WERI-Rb-1 (cell line): ENCODE measurements around the gene MMP3.

ENCODE experiments used
- DNase-seq: peaks from one replicate; pipeline ENCODE4 v3.0.0-alpha.2; 2020
- H3K27ac ChIP-seq: fragments of 250-450 bp; sonication (Bioruptor Pico); 2 replicates; pipeline ENCODE4 v1.5.1; 2020; ENCODE audit warnings: mild to moderate bottlenecking, moderate library complexity
- H3K27me3 ChIP-seq: fragments of 250-450 bp; sonication (Bioruptor Pico); 2 replicates; pipeline ENCODE4 v1.5.1; 2021; ENCODE audit warnings: mild to moderate bottlenecking, low read depth, moderate library complexity; ENCODE audit not compliant: insufficient read depth, severe bottlenecking
- H3K36me3 ChIP-seq: fragments of 250-450 bp; sonication (Bioruptor Pico); 2 replicates; pipeline ENCODE4 v1.5.1; 2020; ENCODE audit warnings: mild to moderate bottlenecking, moderate library complexity
- H3K4me3 ChIP-seq: 2 replicates; pipeline ENCODE4 v1.5.1; 2011; ENCODE audit warnings: low read depth, mild to moderate bottlenecking, control low read depth, low read length
- H3K9me3 ChIP-seq: fragments of 250-450 bp; sonication (Bioruptor Pico); 2 replicates; pipeline ENCODE4 v1.5.1; 2021; ENCODE audit warnings: mild to moderate bottlenecking, moderate library complexity; ENCODE audit not compliant: severe bottlenecking
- TF ChIP-seq, protein P1 (sequence below): IDR thresholded peaks from 2 replicates; pipeline ENCODE4 v1.5.1; 2011; ENCODE audit warnings: low read depth, mild to moderate bottlenecking, control low read depth, inconsistent platforms, low read length

Gene MMP3

DNA sequence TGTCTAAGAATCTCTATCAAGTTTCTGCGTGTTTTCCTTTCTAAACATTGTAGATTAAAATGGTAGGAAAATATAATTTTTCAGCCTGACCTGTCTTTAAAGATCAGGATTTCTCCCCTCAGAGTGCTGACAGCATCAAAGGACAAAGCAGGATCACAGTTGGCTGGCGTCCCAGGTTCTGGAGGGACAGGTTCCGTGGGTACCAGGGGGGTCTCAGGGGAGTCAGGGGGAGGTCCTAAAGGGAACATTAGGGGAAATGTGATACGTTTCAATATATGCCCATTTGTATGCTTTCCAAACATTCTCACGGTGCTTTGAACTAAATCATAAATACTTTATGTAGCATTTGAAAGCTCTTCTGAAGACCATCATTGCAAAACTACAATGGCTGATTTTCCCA is 3.4 kb downstream of the MMP3 start:
- TF ChIP-seq, protein P1, sequence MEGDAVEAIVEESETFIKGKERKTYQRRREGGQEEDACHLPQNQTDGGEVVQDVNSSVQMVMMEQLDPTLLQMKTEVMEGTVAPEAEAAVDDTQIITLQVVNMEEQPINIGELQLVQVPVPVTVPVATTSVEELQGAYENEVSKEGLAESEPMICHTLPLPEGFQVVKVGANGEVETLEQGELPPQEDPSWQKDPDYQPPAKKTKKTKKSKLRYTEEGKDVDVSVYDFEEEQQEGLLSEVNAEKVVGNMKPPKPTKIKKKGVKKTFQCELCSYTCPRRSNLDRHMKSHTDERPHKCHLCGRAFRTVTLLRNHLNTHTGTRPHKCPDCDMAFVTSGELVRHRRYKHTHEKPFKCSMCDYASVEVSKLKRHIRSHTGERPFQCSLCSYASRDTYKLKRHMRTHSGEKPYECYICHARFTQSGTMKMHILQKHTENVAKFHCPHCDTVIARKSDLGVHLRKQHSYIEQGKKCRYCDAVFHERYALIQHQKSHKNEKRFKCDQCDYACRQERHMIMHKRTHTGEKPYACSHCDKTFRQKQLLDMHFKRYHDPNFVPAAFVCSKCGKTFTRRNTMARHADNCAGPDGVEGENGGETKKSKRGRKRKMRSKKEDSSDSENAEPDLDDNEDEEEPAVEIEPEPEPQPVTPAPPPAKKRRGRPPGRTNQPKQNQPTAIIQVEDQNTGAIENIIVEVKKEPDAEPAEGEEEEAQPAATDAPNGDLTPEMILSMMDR: no peak
- Histone ChIP-seq H3K36me3 (no peaks in the 10 kb centered on the region), H3K4me3 (no peak overlapping the region), H3K9me3 (no peaks in the 10 kb centered on the region), H3K27ac (no peak overlapping the region), H3K27me3 (no peaks in the 10 kb centered on the region)
- no peak for DNase-seq

DNA sequence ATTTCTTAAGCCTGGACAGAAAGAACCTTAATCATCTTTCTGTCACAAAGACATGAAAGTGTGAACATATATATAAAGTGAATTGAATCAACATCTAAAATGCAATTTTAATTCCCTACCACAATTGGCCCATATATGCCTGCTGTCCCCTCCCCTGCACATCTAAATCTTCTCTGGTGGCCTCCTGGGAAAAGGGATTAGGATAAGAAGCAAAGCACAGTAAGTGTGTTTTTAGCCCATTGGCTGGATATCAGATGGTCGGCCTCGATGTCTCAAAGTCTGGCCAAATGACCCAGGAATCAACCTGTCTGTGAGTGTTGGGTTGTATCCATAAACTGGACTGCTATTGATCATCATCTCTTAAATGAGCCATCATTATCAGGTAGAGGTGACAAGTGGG is 5.8 kb downstream of the MMP3 start:
- Histone ChIP-seq H3K9me3 (no peaks in the 10 kb centered on the region), H3K27ac (no peak overlapping the region), H3K27me3 (no peaks in the 10 kb centered on the region), H3K36me3 (no peaks in the 10 kb centered on the region), H3K4me3 (no peak overlapping the region)
- TF ChIP-seq, protein P1: no peak
- DNase-seq: no peak

DNA sequence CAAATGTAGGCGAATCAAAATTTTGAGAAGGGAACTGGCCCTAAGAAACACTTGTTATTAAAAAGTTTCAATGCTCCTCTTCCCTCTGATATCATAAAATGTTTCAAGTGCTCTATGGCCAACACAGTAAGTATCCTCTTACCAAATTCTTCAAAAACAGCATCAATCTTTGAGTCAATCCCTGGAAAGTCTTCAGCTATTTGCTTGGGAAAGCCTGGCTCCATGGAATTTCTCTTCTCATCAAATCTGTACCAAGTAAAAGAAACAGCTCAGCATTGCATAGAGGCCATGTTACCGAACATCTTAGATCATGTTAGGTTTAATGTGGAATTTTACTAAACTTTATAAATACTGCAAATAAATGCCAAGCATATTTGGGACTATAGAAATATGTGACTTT is 6.3 kb downstream of the MMP3 start:
- Histone ChIP-seq H3K27ac (no peak overlapping the region), H3K27me3 (no peaks in the 10 kb centered on the region), H3K9me3 (no peaks in the 10 kb centered on the region), H3K4me3 (no peak overlapping the region), H3K36me3 (no peaks in the 10 kb centered on the region)
- no peak for DNase-seq
- TF ChIP-seq, protein P1: no peak

DNA sequence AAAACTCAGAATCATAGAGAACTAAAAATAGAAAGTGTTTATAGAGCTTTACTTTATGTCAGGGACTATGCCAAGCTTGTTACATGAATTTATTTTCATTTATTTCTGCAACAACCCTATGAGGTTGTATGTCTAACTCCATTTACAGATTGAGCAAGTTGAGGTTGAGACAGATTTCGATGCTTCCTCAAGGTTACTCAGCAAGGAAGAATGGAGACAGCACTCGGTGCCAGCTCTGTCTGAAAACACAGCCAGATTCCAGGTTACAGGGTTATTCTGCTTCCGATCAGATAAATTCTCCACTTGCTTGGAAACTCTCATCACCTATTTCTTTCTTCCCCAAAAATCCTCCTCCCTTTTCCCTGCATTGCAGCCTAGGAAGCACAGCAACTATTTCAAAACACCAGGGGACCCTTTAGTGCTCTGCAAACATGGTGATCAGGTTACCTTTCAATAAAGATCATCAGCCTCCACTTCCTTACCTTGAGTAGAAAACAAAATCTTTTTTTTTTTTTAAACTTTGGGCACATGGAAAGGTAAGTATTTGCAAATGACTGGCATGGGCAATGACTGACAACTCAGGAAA is 7.0 kb downstream of the MMP3 start:
- H3K27me3 ChIP-seq: no peaks in the 10 kb centered on the region
- TF ChIP-seq, protein P1: no peak
- H3K9me3 ChIP-seq: no peaks in the 10 kb centered on the region
- no peaks in the 10 kb centered on the region for H3K36me3 ChIP-seq
- H3K4me3 ChIP-seq: no peak overlapping the region
- no peak for DNase-seq
- H3K27ac ChIP-seq: no peak overlapping the region

DNA sequence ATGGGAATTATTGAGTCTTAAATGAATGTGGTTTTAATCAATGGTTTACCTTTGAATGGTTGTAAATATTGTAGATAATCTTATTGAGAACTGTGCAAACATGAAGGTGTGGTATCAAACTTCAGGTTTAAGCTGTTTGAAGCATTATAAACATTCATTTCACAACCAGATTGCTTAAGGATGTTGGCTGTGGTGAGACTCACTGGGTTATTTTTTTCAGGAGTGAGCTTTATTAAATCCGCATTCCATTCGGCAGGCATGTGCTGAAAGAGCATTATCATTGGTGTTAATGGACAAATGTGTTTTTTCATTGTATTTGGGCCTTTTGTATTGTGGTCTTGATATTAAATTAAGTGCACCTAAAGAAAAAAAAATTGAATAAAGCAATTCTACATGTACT is 9.7 kb downstream of the MMP3 start:
- TF ChIP-seq, protein P1: no peak
- H3K27me3 ChIP-seq: no peaks in the 10 kb centered on the region
- no peak for DNase-seq
- no peaks in the 10 kb centered on the region for H3K36me3 ChIP-seq
- H3K4me3 ChIP-seq: no peak overlapping the region
- no peaks in the 10 kb centered on the region for H3K9me3 ChIP-seq
- H3K27ac ChIP-seq: no peak overlapping the region

DNA sequence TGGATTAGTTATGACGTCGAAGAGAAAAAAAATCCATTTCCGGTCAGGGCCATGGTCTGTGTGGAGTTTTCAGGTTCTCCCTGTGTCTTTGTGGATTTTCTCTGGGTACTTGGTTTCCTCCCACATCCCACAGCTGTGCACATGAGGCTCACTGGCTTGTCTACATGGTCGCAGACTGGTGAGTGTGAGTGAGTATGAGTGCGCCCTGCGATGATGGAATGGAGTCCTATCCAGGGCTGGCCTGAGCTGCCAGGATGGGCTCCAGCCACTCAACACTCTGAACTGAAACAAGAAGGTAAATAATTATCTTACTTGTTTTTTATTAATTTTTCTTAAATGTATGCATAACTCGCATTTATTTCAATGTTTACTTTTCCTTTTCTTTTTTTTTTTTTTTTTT is 10.8 kb downstream of the MMP3 start:
- H3K4me3 ChIP-seq: no peak overlapping the region
- H3K36me3 ChIP-seq: no peaks in the 10 kb centered on the region
- TF ChIP-seq, protein P1: no peak
- H3K27ac ChIP-seq: no peak overlapping the region
- H3K27me3 ChIP-seq: no peaks in the 10 kb centered on the region
- DNase-seq: no peak
- no peaks in the 10 kb centered on the region for H3K9me3 ChIP-seq
